GDM1 (cell line): ENCODE results near the gene FAM181A.

ENCODE experiments used
- DNase-seq: peaks from one replicate; lab custom pipeline; 2025; lab: John Stamatoyannopoulos, UW

The FAM181A gene

GRCh38 chr14:93962701-93963601 is 35.8 kb downstream of the FAM181A start:
- DNase-seq, result peak; percentile 70

GRCh38 chr14:93963692-93964091 is 36.5 kb downstream of the FAM181A start:
- DNase-seq, result no peak

- no peak for DNase-seq
Observed at GRCh38 chr14:93964281-93964680, 37.1 kb downstream of the FAM181A start.

GRCh38 chr14:93964820-93965286 is 37.7 kb downstream of the FAM181A start:
- DNase-seq, result no peak

GRCh38 chr14:93965287-93965821 is 38.2 kb downstream of the FAM181A start:
- no peak for DNase-seq

- DNase-seq, result no peak
Observed at GRCh38 chr14:93965946-93966474, 38.9 kb downstream of the FAM181A start.

GRCh38 chr14:93967637-93968250 is 40.6 kb downstream of the FAM181A start:
- peak; percentile 15 for DNase-seq

- DNase-seq, result no peak
Observed at GRCh38 chr14:93969082-93969828, 42.1 kb downstream of the FAM181A start.

GRCh38 chr14:93970585-93970964 is 43.4 kb downstream of the FAM181A start:
- peak; percentile 44 for DNase-seq

GRCh38 chr14:93970965-93971634 is 44.0 kb downstream of the FAM181A start:
- no peak for DNase-seq

- DNase-seq, result no peak
Observed at GRCh38 chr14:93971635-93972027, 44.5 kb downstream of the FAM181A start.

- DNase-seq, result no peak
Observed at GRCh38 chr14:93972618-93973205, 45.6 kb downstream of the FAM181A start.

- no peak for DNase-seq
Observed at GRCh38 chr14:93973607-93974006, 46.5 kb downstream of the FAM181A start.

- DNase-seq, result no peak
Observed at GRCh38 chr14:93974299-93974698, 47.2 kb downstream of the FAM181A start.

GRCh38 chr14:93974833-93975232 is 47.7 kb downstream of the FAM181A start:
- DNase-seq, result no peak

- DNase-seq, result no peak
Observed at GRCh38 chr14:93975791-93976476, 48.8 kb downstream of the FAM181A start.

- DNase-seq, result peak; percentile 14
Observed at GRCh38 chr14:93976477-93977057, 49.4 kb downstream of the FAM181A start, which contains the start of gene ASB2. Gene ASB2 (minus strand): TSS chr14:93976570. CDS start chr14:93964539, 12,031 bp downstream.

GRCh38 chr14:93977171-93977570 is 50.0 kb downstream of the FAM181A start:
- DNase-seq, result no peak

- DNase-seq, result no peak
Observed at GRCh38 chr14:93977790-93978581, 50.8 kb downstream of the FAM181A start.
